ENCODE results near the gene PAPOLA. TPM values are rescaled to one million over a fixed set of nuclear protein-coding genes. Genes with fewer than 3 reads are reported as not detected.

PAPOLA gene
- total RNA-seq, 3 donors from 2014 or later = 110 to 254 (median 187) TPM

GRCh38 chr14:96507723-96508122, 5.5 kb downstream of the PAPOLA start:
- Histone ChIP-seq H3K9me3 (no peaks in the 10 kb centered on the region), H3K4me1 (peaks cover 0 to 15% of the 10 kb centered on the region in 2 donors), H3K4me3 (no peak overlapping the region), H3K36me3 (no peaks in the 10 kb centered on the region), H3K27me3 (no peaks in the 10 kb centered on the region), H3K27ac (no peak overlapping the region)
- no peak for DNase-seq (ENCODE audit: low spot score in 2 of 2)
- TF ChIP-seq POLR2AphosphoS5 (IDR thresholded peaks at IDR 0.05) (no peak), CTCF (IDR thresholded peaks at IDR 0.05) (no peak), POLR2A (IDR thresholded peaks at IDR 0.05) (no peak)
- intact Hi-C loops (cut with DNase I; ENCODE audit: low total_unique reads) = no loop called here

- TF ChIP-seq POLR2AphosphoS5 (IDR thresholded peaks at IDR 0.05) (no peak), CTCF (IDR thresholded peaks at IDR 0.05) (no peak), POLR2A (IDR thresholded peaks at IDR 0.05) (no peak)
- Histone ChIP-seq H3K4me1 (peaks cover 0 to 15% of the 10 kb centered on the region in 2 donors), H3K4me3 (no peak overlapping the region), H3K27me3 (no peaks in the 10 kb centered on the region), H3K36me3 (no peaks in the 10 kb centered on the region), H3K27ac (no peak overlapping the region), H3K9me3 (no peaks in the 10 kb centered on the region)
- no peak for DNase-seq (ENCODE audit: low spot score in 2 of 2)
- intact Hi-C loops (cut with DNase I; ENCODE audit: low total_unique reads) = no loop called here
Observed at GRCh38 chr14:96508900-96509299, 6.7 kb downstream of the PAPOLA start.

- TF ChIP-seq POLR2AphosphoS5 (IDR thresholded peaks at IDR 0.05) (no peak), CTCF (IDR thresholded peaks at IDR 0.05) (no peak), POLR2A (IDR thresholded peaks at IDR 0.05) (no peak)
- no peak for DNase-seq (ENCODE audit: low spot score in 2 of 2)
- no peak overlapping the region for H3K27ac ChIP-seq
- H3K36me3 ChIP-seq = no peaks in the 10 kb centered on the region
- no peaks in the 10 kb centered on the region for H3K27me3 ChIP-seq
- H3K4me3 ChIP-seq = no peak overlapping the region
- H3K9me3 ChIP-seq = no peaks in the 10 kb centered on the region
- H3K4me1 ChIP-seq = peaks cover 0 to 9% of the 10 kb centered on the region in 2 donors
- intact Hi-C loops (cut with DNase I; ENCODE audit: low total_unique reads) = no loop called here
Observed at GRCh38 chr14:96509457-96510090, 7.4 kb downstream of the PAPOLA start.

- Histone ChIP-seq H3K27ac (no peak overlapping the region), H3K4me3 (no peak overlapping the region), H3K9me3 (no peaks in the 10 kb centered on the region), H3K36me3 (no peaks in the 10 kb centered on the region), H3K27me3 (no peaks in the 10 kb centered on the region), H3K4me1 (peaks cover 0 to 10% of the 10 kb centered on the region in 2 donors)
- DNase-seq (ENCODE audit: low spot score in 2 of 2) = no peak
- intact Hi-C loops (cut with DNase I; ENCODE audit: low total_unique reads) = no loop called here
- TF ChIP-seq POLR2AphosphoS5 (IDR thresholded peaks at IDR 0.05) = no peak
- no peak for TF ChIP-seq CTCF (IDR thresholded peaks at IDR 0.05)
- no peak for TF ChIP-seq POLR2A (IDR thresholded peaks at IDR 0.05)
Observed at GRCh38 chr14:96511146-96511545, 9.0 kb downstream of the PAPOLA start.

GRCh38 chr14:96511667-96512066, 9.5 kb downstream of the PAPOLA start:
- H3K4me1 ChIP-seq = peaks cover 0 to 10% of the 10 kb centered on the region in 2 donors
- H3K27me3 ChIP-seq = no peaks in the 10 kb centered on the region
- no peak for TF ChIP-seq CTCF (IDR thresholded peaks at IDR 0.05)
- TF ChIP-seq POLR2A (IDR thresholded peaks at IDR 0.05) = no peak
- no peak for TF ChIP-seq POLR2AphosphoS5 (IDR thresholded peaks at IDR 0.05)
- H3K36me3 ChIP-seq = no peaks in the 10 kb centered on the region
- DNase-seq (ENCODE audit: low spot score in 2 of 2) = no peak
- H3K4me3 ChIP-seq = no peak overlapping the region
- no peak overlapping the region for H3K27ac ChIP-seq
- H3K9me3 ChIP-seq = no peaks in the 10 kb centered on the region
- intact Hi-C loops (cut with DNase I; ENCODE audit: low total_unique reads) = no loop called here

Data from breast epithelium (tissue), 4 donors.